Left lung (tissue), 10 donors: ENCODE results near the gene RARB. TPM values are rescaled to one million over a fixed set of nuclear protein-coding genes. Genes with fewer than 3 reads are reported as not detected.

ENCODE experiments used
- ATAC-seq: fragments of 200-7000 bp; cut with Tn5 transposase; one replicate; pipeline ENCODE4 v1.9.1; 2020; ENCODE audit warnings: moderate library complexity
- DNase-seq, 4 donors: peaks; one replicate each; pipeline ENCODE4 v3.0.0-alpha.2; 2013 to 2020
- H3K27ac ChIP-seq, 2 donors: fragments of 200-600 bp; sonication (generic) in 1 of 2; one replicate each; pipeline versions ENCODE4 v1.5.0 to v1.8.0; 2020 to 2021
- H3K27me3 ChIP-seq, 2 donors: fragments of 200-600 bp; sonication (generic) in 1 of 2; one replicate each; pipeline versions ENCODE4 v1.5.0 to v1.8.0; 2020 to 2021
- H3K36me3 ChIP-seq, 2 donors: fragments of 200-600 bp; sonication (generic) in 1 of 2; one replicate each; pipeline versions ENCODE4 v1.5.0 to v1.8.0; 2020 to 2021
- H3K4me1 ChIP-seq, 2 donors: fragments of 200-600 bp; one replicate each; pipeline ENCODE4 v1.8.0; 2021
- H3K4me3 ChIP-seq, 2 donors: fragments of 200-600 bp; sonication (generic) in 1 of 2; one replicate each; pipeline versions ENCODE4 v1.5.0 to v1.8.0; 2020 to 2021; ENCODE audit warnings: mild to moderate bottlenecking in 1 of 2
- H3K9me3 ChIP-seq, 2 donors: fragments of 200-600 bp; sonication (generic) in 1 of 2; one replicate each; pipeline versions ENCODE4 v1.5.0 to v1.8.0; 2020 to 2021
- intact Hi-C, 2 donors: fragments of 100-400 bp; cut with DNase I; formaldehyde crosslinking; loops; one replicate each; pipeline versions ENCODE4 v1.11.2 to v1.14.2; 2022
- polyA plus RNA-seq, 6 donors: library from polyadenylated mRNA; unstranded; fragments of 120-200 nt; gene quantifications; one replicate each; pipeline ENCODE4 v1.2.1, GENCODE V29; 2013; ENCODE audit not compliant: insufficient read length in 6 of 6
- total RNA-seq, 2 donors: library from RNA; stranded (reverse); fragmentation: NEBNext Ultra II Directional; extraction: Animal tissue kit (Norgen Biotek cat#: 25700); gene quantifications; one replicate each; pipeline ENCODE4 v1.2.1, GENCODE V29; 2021
- TF ChIP-seq, protein P1 (sequence below), 2 donors: fragments of 200-600 bp; sonication (generic) in 1 of 2; IDR thresholded peaks; one replicate each; pipeline versions ENCODE4 v1.5.0 to v1.8.0; 2021; ENCODE audit warnings: antibody characterized with exemption in 2 of 2
- donor health status: DM: no; HTN: yes; CAD: no.
- donor health status: DM: no; HTN: no; CAD: no.

The RARB gene
- total and polyA plus RNA-seq, 8 donors: 4.1 to 40.1 (median 33.3) TPM

DNA sequence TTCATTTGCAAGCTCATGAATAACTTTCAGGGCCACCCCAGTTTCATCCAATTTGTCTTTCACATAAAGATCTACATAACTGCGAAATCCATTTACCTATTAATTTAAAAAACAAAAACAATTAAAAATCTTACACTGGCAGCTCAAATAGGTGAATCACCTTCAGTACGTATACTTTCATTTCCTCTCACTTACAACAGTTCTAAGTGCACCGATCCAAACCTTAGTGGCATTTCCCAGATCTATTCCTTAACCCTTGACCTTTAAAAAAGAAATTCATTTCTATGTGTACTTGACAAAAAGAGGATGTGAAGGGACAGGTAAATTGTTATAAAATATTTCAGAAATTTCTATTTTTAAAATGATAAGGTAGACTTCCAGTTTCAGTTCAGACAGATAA is 205.9 kb downstream of the RARB start:
- TF ChIP-seq, protein P1, sequence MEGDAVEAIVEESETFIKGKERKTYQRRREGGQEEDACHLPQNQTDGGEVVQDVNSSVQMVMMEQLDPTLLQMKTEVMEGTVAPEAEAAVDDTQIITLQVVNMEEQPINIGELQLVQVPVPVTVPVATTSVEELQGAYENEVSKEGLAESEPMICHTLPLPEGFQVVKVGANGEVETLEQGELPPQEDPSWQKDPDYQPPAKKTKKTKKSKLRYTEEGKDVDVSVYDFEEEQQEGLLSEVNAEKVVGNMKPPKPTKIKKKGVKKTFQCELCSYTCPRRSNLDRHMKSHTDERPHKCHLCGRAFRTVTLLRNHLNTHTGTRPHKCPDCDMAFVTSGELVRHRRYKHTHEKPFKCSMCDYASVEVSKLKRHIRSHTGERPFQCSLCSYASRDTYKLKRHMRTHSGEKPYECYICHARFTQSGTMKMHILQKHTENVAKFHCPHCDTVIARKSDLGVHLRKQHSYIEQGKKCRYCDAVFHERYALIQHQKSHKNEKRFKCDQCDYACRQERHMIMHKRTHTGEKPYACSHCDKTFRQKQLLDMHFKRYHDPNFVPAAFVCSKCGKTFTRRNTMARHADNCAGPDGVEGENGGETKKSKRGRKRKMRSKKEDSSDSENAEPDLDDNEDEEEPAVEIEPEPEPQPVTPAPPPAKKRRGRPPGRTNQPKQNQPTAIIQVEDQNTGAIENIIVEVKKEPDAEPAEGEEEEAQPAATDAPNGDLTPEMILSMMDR (IDR thresholded peaks at IDR 0.05): no peak

DNA sequence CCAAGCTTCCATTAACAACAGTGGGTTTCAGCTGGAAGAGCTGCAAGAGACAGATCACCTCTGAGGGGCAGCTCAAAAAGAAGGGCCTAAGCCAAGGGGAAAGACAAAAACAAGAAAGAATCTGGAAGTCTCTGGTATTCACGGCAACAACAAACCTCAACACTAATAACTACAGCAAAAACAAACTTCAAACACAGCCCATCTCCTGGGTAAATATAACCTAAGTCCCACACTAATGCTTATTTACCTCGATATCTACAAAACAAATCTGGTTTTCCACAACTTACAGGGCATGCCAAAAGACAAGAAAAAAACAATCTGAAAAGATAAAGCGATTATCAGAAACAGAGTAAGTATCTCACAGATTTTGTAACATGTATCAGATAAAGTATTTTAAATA is 207.0 kb downstream of the RARB start:
- Histone ChIP-seq H3K36me3 (peaks cover 0 to 49% of the 10 kb centered on the region in 2 donors), H3K4me3 (no peak overlapping the region), H3K9me3 (no peaks in the 10 kb centered on the region), H3K27me3 (no peaks in the 10 kb centered on the region), H3K27ac (no peak overlapping the region), H3K4me1 (no peaks in the 10 kb centered on the region)
- intact Hi-C loops: no loop called here
- ATAC-seq: no peak
- TF ChIP-seq, protein P1 (IDR thresholded peaks at IDR 0.05): no peak
- DNase-seq: no peak

More for the DNA sequence above, 205.9 kb downstream of the RARB start:
- ATAC-seq (no peak), DNase-seq (no peak)
- no peak overlapping the region for H3K27ac ChIP-seq
- no peak overlapping the region for H3K4me3 ChIP-seq
- intact Hi-C loops: no loop called here
- no peaks in the 10 kb centered on the region for H3K9me3 ChIP-seq
- no peaks in the 10 kb centered on the region for H3K4me1 ChIP-seq
- H3K27me3 ChIP-seq: no peaks in the 10 kb centered on the region
- peaks cover 0 to 60% of the 10 kb centered on the region in 2 donors for H3K36me3 ChIP-seq

Other genes with a start within 250 kb of the RARB start
- 100 to 1,000 TPM in 1 of 2 donors, 10 to 100 TPM in 1; 92.7 to 100 TPM for gene TOP2B, start 236.6 kb downstream of the RARB start, total RNA-seq
- gene TOP2B, start 236.6 kb downstream of the RARB start, polyA plus RNA-seq: 100 to 1,000 TPM; 247 to 310 (median 280) TPM